Smooth muscle cell (in vitro differentiated cells): ENCODE results near the gene TAF4. TPM values are rescaled to one million over a fixed set of nuclear protein-coding genes. Genes with fewer than 3 reads are reported as not detected.

Source experiments
- DNase-seq: peaks from one replicate; lab custom pipeline; 2025; ENCODE audit not compliant: unreplicated experiment; lab: John Stamatoyannopoulos, UW
- H2AFZ ChIP-seq: fragments of 200-600 bp; sonication (generic); 2 replicates; pipeline ENCODE4 v1.6.0; 2016; ENCODE audit warnings: antibody characterized with exemption, low read depth, mild to moderate bottlenecking
- H3F3A ChIP-seq: fragments of 200-600 bp; sonication (generic); 2 replicates; pipeline ENCODE4 v1.6.0; 2017; ENCODE audit warnings: antibody characterized with exemption, low read depth
- H3K27ac ChIP-seq: fragments of 200-600 bp; sonication (generic); 2 replicates; pipeline ENCODE4 v1.5.1; 2016; ENCODE audit warnings: low read depth, mild to moderate bottlenecking
- H3K27me3 ChIP-seq: fragments of 200-600 bp; sonication (generic); 2 replicates; pipeline ENCODE4 v1.6.1; 2016; ENCODE audit warnings: low read depth, mild to moderate bottlenecking
- H3K36me3 ChIP-seq: fragments of 200-600 bp; sonication (generic); 2 replicates; pipeline ENCODE4 v1.5.1; 2016; ENCODE audit warnings: low read depth
- H3K4me1 ChIP-seq: fragments of 200-600 bp; sonication (generic); 2 replicates; pipeline ENCODE4 v1.5.1; 2016; ENCODE audit warnings: low read depth
- H3K4me2 ChIP-seq: fragments of 200-600 bp; sonication (generic); 2 replicates; pipeline ENCODE4 v1.6.0; 2016; ENCODE audit warnings: mild to moderate bottlenecking
- H3K4me3 ChIP-seq: fragments of 200-600 bp; sonication (generic); 2 replicates; pipeline ENCODE4 v1.5.1; 2016; ENCODE audit warnings: mild to moderate bottlenecking
- H3K79me2 ChIP-seq: fragments of 200-600 bp; sonication (generic); 2 replicates; pipeline ENCODE4 v1.6.0; 2016; ENCODE audit warnings: low read depth, mild to moderate bottlenecking
- H3K9ac ChIP-seq: fragments of 200-600 bp; sonication (generic); 2 replicates; pipeline ENCODE4 v1.6.0; 2016; ENCODE audit warnings: low read depth
- H3K9me3 ChIP-seq: fragments of 200-600 bp; sonication (generic); replicated peaks from 2 replicates; pipeline ENCODE4 v1.5.1; 2016; ENCODE audit warnings: low read depth
- H4K20me1 ChIP-seq: fragments of 200-600 bp; sonication (generic); 2 replicates; pipeline ENCODE4 v1.6.0; 2016; ENCODE audit warnings: low read depth
- CTCF ChIP-seq: fragments of 200-600 bp; sonication (generic); IDR thresholded peaks from 2 replicates; pipeline ENCODE4 v1.5.1; 2017; ENCODE audit warnings: borderline replicate concordance, mild to moderate bottlenecking, antibody characterized with exemption; ENCODE audit not compliant: insufficient read depth, poor library complexity, severe bottlenecking
- WGBS: methylation state at CpG from one replicate; pipeline ENCODE4 v1.1.7; 2016; ENCODE audit warnings: low lambda C conversion rate; 5-methylcytosine and 5-hydroxymethylcytosine counted together
- polyA plus RNA-seq: library from polyadenylated mRNA; unstranded; fragments of >200 nt; fragmentation: Nextera tagmentation; extraction: Ambion mirVana; gene quantifications from 2 replicates; pipeline ENCODE4 v1.2.1, GENCODE V29; 2016
- total RNA-seq: library from RNA; depleted of rRNA; stranded (reverse); fragments of >200 nt; gene quantifications from 2 replicates; pipeline ENCODE4 v1.2.3, GENCODE V29; 2014

Gene TAF4
- total and polyA plus RNA-seq, 2 experiments from 2014 or later = 0.67 to 8.5 TPM

GRCh38 chr20:62045529-62046285 lies 20.0 kb downstream of the TAF4 start:
- Histone ChIP-seq H3K27ac (no peak overlapping the region), H3K9me3 (no peaks in the 10 kb centered on the region), H3K4me1 (no peaks in the 10 kb centered on the region), H3K9ac (no peak overlapping the region), H4K20me1 (peaks cover 100% of the 10 kb centered on the region), H3K36me3 (no peaks in the 10 kb centered on the region), H3F3A (no peaks in the 10 kb centered on the region), H3K4me2 (no peak overlapping the region), H3K27me3 (no peaks in the 10 kb centered on the region), H3K79me2 (peaks cover 77% of the 10 kb centered on the region), H3K4me3 (no peak overlapping the region), H2AFZ (no peak overlapping the region)
- DNase-seq = no peak
- no peak for TF ChIP-seq CTCF
- 85% methylated on average over 22 of the region's 22 CpGs for whole genome bisulfite sequencing

GRCh38 chr20:62045118-62045517 lies 20.6 kb downstream of the TAF4 start:
- Histone ChIP-seq H3K9me3 (no peaks in the 10 kb centered on the region), H4K20me1 (peaks cover 100% of the 10 kb centered on the region), H3K27ac (no peak overlapping the region), H3F3A (no peaks in the 10 kb centered on the region), H3K4me1 (no peaks in the 10 kb centered on the region), H3K27me3 (no peaks in the 10 kb centered on the region), H3K79me2 (peaks cover 77% of the 10 kb centered on the region), H3K36me3 (no peaks in the 10 kb centered on the region), H3K9ac (no peak overlapping the region), H2AFZ (no peak overlapping the region), H3K4me2 (no peak overlapping the region), H3K4me3 (no peak overlapping the region)
- 90% methylated on average over 20 of the region's 20 CpGs for WGBS
- DNase-seq = no peak
- no peak for TF ChIP-seq CTCF

- no peaks in the 10 kb centered on the region for H3K9me3 ChIP-seq
- H4K20me1 ChIP-seq = peaks cover 100% of the 10 kb centered on the region
- peaks cover 77% of the 10 kb centered on the region for H3K79me2 ChIP-seq
- no peak overlapping the region for H3K4me3 ChIP-seq
- no peak for TF ChIP-seq CTCF
- H3F3A ChIP-seq = no peaks in the 10 kb centered on the region
- 44% methylated on average over 6 of the region's 6 CpGs for WGBS
- no peak overlapping the region for H3K27ac ChIP-seq
- H3K9ac ChIP-seq = no peak overlapping the region
- H3K4me2 ChIP-seq = no peak overlapping the region
- no peaks in the 10 kb centered on the region for H3K27me3 ChIP-seq
- no peak for DNase-seq
- no peaks in the 10 kb centered on the region for H3K4me1 ChIP-seq
- no peak overlapping the region for H2AFZ ChIP-seq
- no peaks in the 10 kb centered on the region for H3K36me3 ChIP-seq
Observed at GRCh38 chr20:62044631-62045030, 21.1 kb downstream of the TAF4 start.
